ENCODE data around the gene TXNDC11.

The TXNDC11 gene

GRCh38 chr16:11660565-11660964 lies 82.1 kb downstream of the TXNDC11 start:
- H3K4me3 ChIP-seq (ENCODE audit: low read length), result no peak overlapping the region
- no peak for DNase-seq (ENCODE audit: low read depth)
- no peak for TF ChIP-seq CTCF (conservative IDR thresholded peaks at IDR 0.05; ENCODE audit: low read depth, low read length)

GRCh38 chr16:11658896-11659708 lies 83.6 kb downstream of the TXNDC11 start:
- TF ChIP-seq CTCF (conservative IDR thresholded peaks at IDR 0.05; ENCODE audit: low read depth, low read length), result no peak
- no peak overlapping the region for H3K4me3 ChIP-seq (ENCODE audit: low read length)
- DNase-seq (ENCODE audit: low read depth), result no peak

- no peak for DNase-seq (ENCODE audit: low read depth)
- no peak for TF ChIP-seq CTCF (conservative IDR thresholded peaks at IDR 0.05; ENCODE audit: low read depth, low read length)
- no peak overlapping the region for H3K4me3 ChIP-seq (ENCODE audit: low read length)
Observed at GRCh38 chr16:11657556-11657955, 85.1 kb downstream of the TXNDC11 start.

- H3K4me3 ChIP-seq (ENCODE audit: low read length), result no peak overlapping the region
- no peak for TF ChIP-seq CTCF (conservative IDR thresholded peaks at IDR 0.05; ENCODE audit: low read depth, low read length)
- no peak for DNase-seq (ENCODE audit: low read depth)
Observed at GRCh38 chr16:11655655-11656054, 87.0 kb downstream of the TXNDC11 start.

- no peak for TF ChIP-seq CTCF (conservative IDR thresholded peaks at IDR 0.05; ENCODE audit: low read depth, low read length)
- no peak overlapping the region for H3K4me3 ChIP-seq (ENCODE audit: low read length)
- DNase-seq (ENCODE audit: low read depth), result no peak
Observed at GRCh38 chr16:11651796-11652195, 90.9 kb downstream of the TXNDC11 start.

- no peak for DNase-seq (ENCODE audit: low read depth)
- no peak for TF ChIP-seq CTCF (conservative IDR thresholded peaks at IDR 0.05; ENCODE audit: low read depth, low read length)
- no peak overlapping the region for H3K4me3 ChIP-seq (ENCODE audit: low read length)
Observed at GRCh38 chr16:11650641-11651591, 91.7 kb downstream of the TXNDC11 start.
